IMR-90 (cell line): ENCODE measurements around the gene ABO. TPM values are rescaled to one million over a fixed set of nuclear protein-coding genes. Genes with fewer than 3 reads are reported as not detected.

ENCODE experiments used
- ATAC-seq: fragments of 200-7000 bp; cut with Tn5 transposase; 2 replicates; pipeline ENCODE4 v1.9.1; 2020; ENCODE audit warnings: low read depth, mild to moderate bottlenecking, moderate library complexity
- BruUV-seq: library from RNA; stranded (reverse); fragments of 400-500 nt; replicated peaks from 2 replicates; lab custom pipeline; 2021; lab: Mats Ljungman, UMichigan
- CTCF ChIA-PET: fragments of 300-600 bp; formaldehyde crosslinking; extraction: SDS; loops from one replicate; lab custom pipeline; 2021; ENCODE audit warnings: antibody characterized with exemption; lab: Yijun Ruan, JAX
- POLR2A ChIA-PET: fragments of 300-600 bp; sonication (Branson Sonifier 250); formaldehyde crosslinking; loops from one replicate; lab custom pipeline; 2022; ENCODE audit warnings: antibody characterized with exemption; ENCODE audit not compliant: unreplicated experiment; lab: Charles Lee
- DNase-seq: peaks from one replicate; pipeline ENCODE4 v3.0.0; 2013
- H2AFZ ChIP-seq: replicated peaks from 2 replicates; pipeline ENCODE3; 2013; ENCODE audit warnings: low read length, mild to moderate bottlenecking; ENCODE audit not compliant: poor library complexity
- H2AK5ac ChIP-seq: 2 replicates; pipeline ENCODE4 v1.6.1; 2013; ENCODE audit warnings: low read depth, low read length, inconsistent platforms
- H2AK9ac ChIP-seq: replicated peaks from 2 replicates; pipeline ENCODE3; 2013; ENCODE audit warnings: mild to moderate bottlenecking, low read depth, low read length, moderate library complexity; ENCODE audit not compliant: poor library complexity
- H2BK120ac ChIP-seq: 2 replicates; pipeline ENCODE4 v1.6.1; 2013; ENCODE audit warnings: low read depth, low read length, inconsistent platforms
- H2BK15ac ChIP-seq: 3 replicates; pipeline ENCODE4 v1.6.1; 2013; ENCODE audit warnings: low read depth, low read length, inconsistent platforms
- H2BK20ac ChIP-seq: 2 replicates; pipeline ENCODE4 v1.6.1; 2013; ENCODE audit warnings: low read depth, mild to moderate bottlenecking, inconsistent platforms, low read length, moderate library complexity
- H2BK5ac ChIP-seq: 2 replicates; pipeline ENCODE4 v1.6.1; 2013; ENCODE audit warnings: mild to moderate bottlenecking, low read depth, low read length, inconsistent platforms; ENCODE audit not compliant: poor library complexity, severe bottlenecking
- H3K14ac ChIP-seq: replicated peaks from 2 replicates; pipeline ENCODE4 v1.6.1; 2013; ENCODE audit warnings: low read depth, low read length, inconsistent platforms
- H3K18ac ChIP-seq: 2 replicates; pipeline ENCODE4 v1.6.1; 2013; ENCODE audit warnings: low read depth, low read length, control low read depth
- H3K23ac ChIP-seq: 2 replicates; pipeline ENCODE4 v1.6.1; 2013; ENCODE audit warnings: low read depth, low read length, inconsistent platforms
- H3K27ac ChIP-seq: 2 replicates; pipeline ENCODE4 v1.5.1; 2013; ENCODE audit warnings: mild to moderate bottlenecking, control low read depth, low read length; ENCODE audit not compliant: insufficient read depth
- H3K27me3 ChIP-seq: 2 replicates; pipeline ENCODE4 v1.6.1; 2013; ENCODE audit warnings: low read length; ENCODE audit not compliant: control insufficient read depth, insufficient read depth
- H3K36me3 ChIP-seq: 2 replicates; pipeline ENCODE4 v1.6.1; 2013; ENCODE audit warnings: low read length, mixed read lengths; ENCODE audit not compliant: control insufficient read depth, insufficient read depth
- H3K4ac ChIP-seq: 2 replicates; pipeline ENCODE4 v1.6.1; 2013; ENCODE audit warnings: low read depth, low read length, inconsistent platforms
- H3K4me1 ChIP-seq: 2 replicates; pipeline ENCODE4 v1.6.1; 2013; ENCODE audit warnings: low read length, mixed read lengths; ENCODE audit not compliant: control insufficient read depth, insufficient read depth
- H3K4me2 ChIP-seq: 2 replicates; pipeline ENCODE4 v1.6.1; 2013; ENCODE audit warnings: low read depth, mild to moderate bottlenecking, control low read depth, low read length, moderate library complexity
- H3K4me3 ChIP-seq: 2 replicates; pipeline ENCODE4 v1.5.1; 2013; ENCODE audit warnings: low read depth, mild to moderate bottlenecking, control low read depth, low read length, moderate library complexity; ENCODE audit not compliant: insufficient read depth
- H3K56ac ChIP-seq: 2 replicates; pipeline ENCODE4 v1.6.1; 2013; ENCODE audit warnings: low read length, inconsistent platforms; ENCODE audit not compliant: insufficient read depth; ENCODE audit errors: extremely low read depth
- H3K79me1 ChIP-seq, 2 experiments: 2 replicates each; pipeline ENCODE4 v1.6.1; 2013; ENCODE audit warnings: low read length in 2 of 2, inconsistent platforms in 1 of 2, low read depth in 1 of 2
- H3K9ac ChIP-seq: 2 replicates; pipeline ENCODE4 v1.6.1; 2013; ENCODE audit warnings: low read depth, low read length, control low read depth
- H3K9me1 ChIP-seq: 2 replicates; pipeline ENCODE4 v1.6.1; 2013; ENCODE audit warnings: low read length, inconsistent platforms; ENCODE audit not compliant: insufficient read depth
- H3K9me3 ChIP-seq: 2 replicates; pipeline ENCODE4 v1.6.1; 2013; ENCODE audit warnings: low read length; ENCODE audit not compliant: control insufficient read depth, insufficient read depth
- H4K20me1 ChIP-seq: 2 replicates; pipeline ENCODE4 v1.6.1; 2013; ENCODE audit warnings: low read length, inconsistent platforms; ENCODE audit not compliant: insufficient read depth
- H4K5ac ChIP-seq: 2 replicates; pipeline ENCODE4 v1.6.1; 2013; ENCODE audit warnings: mild to moderate bottlenecking, low read depth, low read length, control low read depth
- H4K8ac ChIP-seq, 2 experiments: 2 replicates each; pipeline ENCODE4 v1.6.1; 2013; ENCODE audit warnings: low read depth in 2 of 2, low read length in 2 of 2, control low read depth in 1 of 2, inconsistent platforms in 1 of 2
- H4K91ac ChIP-seq: 2 replicates; pipeline ENCODE4 v1.6.1; 2013; ENCODE audit warnings: low read depth, low read length, inconsistent platforms; ENCODE audit not compliant: insufficient read depth
- CHD1 ChIP-seq: IDR thresholded peaks from 2 replicates; pipeline ENCODE4 v1.6.1; 2012; ENCODE audit warnings: low read depth, low read length, improper control_type of control experiment
- FOS ChIP-seq: fragments of 150-350 bp; IDR thresholded peaks from 2 replicates; pipeline ENCODE4 v1.6.1; 2016; ENCODE audit warnings: low read depth, low read length
- MXI1 ChIP-seq: IDR thresholded peaks from 2 replicates; pipeline ENCODE4 v1.6.1; 2012; ENCODE audit warnings: low read depth, mild to moderate bottlenecking, low read length, moderate library complexity, borderline replicate concordance
- RAD21 ChIP-seq: IDR thresholded peaks from 2 replicates; pipeline ENCODE4 v1.6.1; 2012; ENCODE audit warnings: low read length, improper control_type of control experiment
- RFX5 ChIP-seq: IDR thresholded peaks from 2 replicates; pipeline ENCODE4 v1.8.0; 2012; ENCODE audit warnings: low read depth, mild to moderate bottlenecking, low read length, moderate library complexity
- SMC3 ChIP-seq: fragments of 150-350 bp; IDR thresholded peaks from 2 replicates; pipeline ENCODE4 v1.6.1; 2016; ENCODE audit warnings: low read depth, mild to moderate bottlenecking, antibody characterized with exemption, low read length, moderate library complexity
- WGBS, 2 experiments: methylation state at CpG; one replicate each; pipeline versions ENCODE4 v1.1.5 to v1.1.7; 2013; ENCODE audit warnings: missing lambda C conversion rate in 2 of 2; ENCODE audit not compliant: insufficient read length in 1 of 2; ENCODE audit errors: extremely low coverage in 2 of 2; 5-methylcytosine and 5-hydroxymethylcytosine counted together
- dilution Hi-C: fragments of 300-500 bp; cut with HindIII; formaldehyde crosslinking; loops from one replicate; pipeline ENCODE4 v1.14.3; 2018; ENCODE audit warnings: low sequenced_read_pairs; ENCODE audit not compliant: unreplicated experiment
- in situ Hi-C: fragments of 300-500 bp; cut with MboI; formaldehyde crosslinking; loops from 3 replicates; pipeline ENCODE4 v1.14.3; 2019; ENCODE audit warnings: low sequenced_read_pairs, inconsistent platforms, mixed read lengths
- intact Hi-C: fragments of 100-400 bp; cut with micrococcal nuclease; formaldehyde crosslinking; loops from 2 replicates; pipeline ENCODE4 v1.10.0; 2022
- polyA plus RNA-seq, 3 experiments: library from polyadenylated mRNA; depleted of rRNA; stranded (reverse); fragments of >200 nt; gene quantifications; 2 replicates each; pipeline ENCODE4 v1.2.3, GENCODE V29; 2012; ENCODE audit warnings: low replicate concordance in 1 of 3
- total RNA-seq: library from RNA; depleted of rRNA; stranded (reverse); fragments of >200 nt; gene quantifications from 2 replicates; pipeline ENCODE4 v1.2.3, GENCODE V29; 2012
- TF ChIP-seq, protein P1 (sequence below): conservative IDR thresholded peaks from 2 replicates; pipeline ENCODE4 v1.5.1; 2012; ENCODE audit warnings: mild to moderate bottlenecking, low read depth, low read length, improper control_type of control experiment
- TF ChIP-seq, protein P2 (sequence below): fragments of 150-350 bp; IDR thresholded peaks from 2 replicates; pipeline ENCODE4 v1.6.1; 2017; ENCODE audit warnings: mild to moderate bottlenecking, antibody characterized with exemption, low read length, low read depth

Gene ABO
- total and polyA plus RNA-seq, 2 of the 4 experiments (the other 2 are of a cell fraction) = not detected

DNA sequence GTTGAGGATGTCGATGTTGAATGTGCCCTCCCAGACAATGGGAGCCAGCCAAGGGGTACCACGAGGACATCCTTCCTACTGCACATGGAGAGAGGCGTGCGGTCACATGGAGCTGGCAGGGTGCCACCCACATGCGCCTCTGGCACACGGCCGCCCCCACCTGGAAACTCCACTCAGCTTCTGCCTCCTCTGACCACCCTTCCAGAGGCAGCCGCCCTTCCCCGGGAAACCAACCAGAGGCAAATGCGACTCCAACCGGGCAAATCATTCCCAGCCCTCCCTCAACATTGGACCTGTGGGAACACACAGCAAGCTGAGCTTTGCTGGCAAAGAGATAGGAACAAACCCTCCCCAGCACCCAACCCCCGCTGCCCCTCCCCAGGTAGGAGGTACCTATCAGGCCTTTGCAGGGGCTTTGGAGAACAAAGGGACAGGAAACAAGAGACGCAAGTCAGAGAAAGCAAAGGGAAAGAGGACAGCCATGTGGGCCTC is 17.5 kb downstream of the ABO start:
- Histone ChIP-seq H3K14ac (no peak overlapping the region), H3K27me3 (peaks cover 24% of the 10 kb centered on the region; the same call in 1 of the 2 replicates), H3K18ac (no peak overlapping the region), H2BK15ac (no peak overlapping the region), H3K79me1 (no peaks in the 10 kb centered on the region), H2AK5ac (no peak overlapping the region), H3K4me3 (no peak overlapping the region), H4K91ac (no peak overlapping the region), H2AFZ (no peak overlapping the region), H3K4ac (no peak overlapping the region), H3K4me2 (no peak overlapping the region), H3K9me3 (no peaks in the 10 kb centered on the region), H3K23ac (no peak overlapping the region), H3K9me1 (no peaks in the 10 kb centered on the region), H3K4me1 (no peaks in the 10 kb centered on the region), H2BK20ac (no peak overlapping the region), H3K27ac (no peak overlapping the region), H3K36me3 (no peaks in the 10 kb centered on the region), H2BK120ac (no peak overlapping the region), H2AK9ac (no peak overlapping the region), H3K56ac (no peak overlapping the region), H2BK5ac (no peak overlapping the region), H4K5ac (no peak overlapping the region), H4K8ac (no peak overlapping the region), H3K9ac (no peak overlapping the region), H4K20me1 (no peaks in the 10 kb centered on the region)
- dilution Hi-C loops = no loop called here
- 74% methylated on average over 3 of the region's 13 CpGs; no CpG with 5 or more reads in 1 of the 2 experiments for WGBS, 2 experiments
- BruUV-seq = no TSS peak
- ATAC-seq (no peak), DNase-seq (no peak)
- ChIA-PET POLR2A (no interaction called here), CTCF (no interaction called here)
- in situ Hi-C loops = no loop called here
- intact Hi-C loops = no loop called here
- TF ChIP-seq, protein P1, sequence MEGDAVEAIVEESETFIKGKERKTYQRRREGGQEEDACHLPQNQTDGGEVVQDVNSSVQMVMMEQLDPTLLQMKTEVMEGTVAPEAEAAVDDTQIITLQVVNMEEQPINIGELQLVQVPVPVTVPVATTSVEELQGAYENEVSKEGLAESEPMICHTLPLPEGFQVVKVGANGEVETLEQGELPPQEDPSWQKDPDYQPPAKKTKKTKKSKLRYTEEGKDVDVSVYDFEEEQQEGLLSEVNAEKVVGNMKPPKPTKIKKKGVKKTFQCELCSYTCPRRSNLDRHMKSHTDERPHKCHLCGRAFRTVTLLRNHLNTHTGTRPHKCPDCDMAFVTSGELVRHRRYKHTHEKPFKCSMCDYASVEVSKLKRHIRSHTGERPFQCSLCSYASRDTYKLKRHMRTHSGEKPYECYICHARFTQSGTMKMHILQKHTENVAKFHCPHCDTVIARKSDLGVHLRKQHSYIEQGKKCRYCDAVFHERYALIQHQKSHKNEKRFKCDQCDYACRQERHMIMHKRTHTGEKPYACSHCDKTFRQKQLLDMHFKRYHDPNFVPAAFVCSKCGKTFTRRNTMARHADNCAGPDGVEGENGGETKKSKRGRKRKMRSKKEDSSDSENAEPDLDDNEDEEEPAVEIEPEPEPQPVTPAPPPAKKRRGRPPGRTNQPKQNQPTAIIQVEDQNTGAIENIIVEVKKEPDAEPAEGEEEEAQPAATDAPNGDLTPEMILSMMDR = no peak
- TF ChIP-seq SMC3 (no peak), RAD21 (no peak), MXI1 (no peak), RFX5 (no peak), CHD1 (no peak), FOS (no peak)
- TF ChIP-seq, protein P2, sequence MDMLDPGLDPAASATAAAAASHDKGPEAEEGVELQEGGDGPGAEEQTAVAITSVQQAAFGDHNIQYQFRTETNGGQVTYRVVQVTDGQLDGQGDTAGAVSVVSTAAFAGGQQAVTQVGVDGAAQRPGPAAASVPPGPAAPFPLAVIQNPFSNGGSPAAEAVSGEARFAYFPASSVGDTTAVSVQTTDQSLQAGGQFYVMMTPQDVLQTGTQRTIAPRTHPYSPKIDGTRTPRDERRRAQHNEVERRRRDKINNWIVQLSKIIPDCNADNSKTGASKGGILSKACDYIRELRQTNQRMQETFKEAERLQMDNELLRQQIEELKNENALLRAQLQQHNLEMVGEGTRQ = no peak
